Panc1 (cell line): ENCODE measurements around the gene TBC1D7.

ENCODE experiments used
- POLR2AphosphoS5 ChIP-seq: IDR thresholded peaks from 2 replicates; pipeline ENCODE4 v1.6.1; 2012; ENCODE audit warnings: mild to moderate bottlenecking, low read depth, low read length, moderate library complexity
- TF ChIP-seq, protein P1 (sequence below): fragments of 450-650 bp; IDR thresholded peaks from 2 replicates; pipeline ENCODE4 v1.5.1; 2017; ENCODE audit warnings: mild to moderate bottlenecking
- TF ChIP-seq, protein P2 (sequence below), 2 experiments: IDR thresholded peaks; 2 replicates each; pipeline ENCODE4 v1.6.1; 2011 to 2012; ENCODE audit warnings: low read depth in 2 of 2, control low read depth in 1 of 2, low read length in 1 of 2, mild to moderate bottlenecking in 1 of 2, moderate library complexity in 1 of 2; ENCODE audit not compliant: insufficient read depth in 1 of 2

- TF ChIP-seq POLR2AphosphoS5 = no peak
- TF ChIP-seq, protein P1, sequence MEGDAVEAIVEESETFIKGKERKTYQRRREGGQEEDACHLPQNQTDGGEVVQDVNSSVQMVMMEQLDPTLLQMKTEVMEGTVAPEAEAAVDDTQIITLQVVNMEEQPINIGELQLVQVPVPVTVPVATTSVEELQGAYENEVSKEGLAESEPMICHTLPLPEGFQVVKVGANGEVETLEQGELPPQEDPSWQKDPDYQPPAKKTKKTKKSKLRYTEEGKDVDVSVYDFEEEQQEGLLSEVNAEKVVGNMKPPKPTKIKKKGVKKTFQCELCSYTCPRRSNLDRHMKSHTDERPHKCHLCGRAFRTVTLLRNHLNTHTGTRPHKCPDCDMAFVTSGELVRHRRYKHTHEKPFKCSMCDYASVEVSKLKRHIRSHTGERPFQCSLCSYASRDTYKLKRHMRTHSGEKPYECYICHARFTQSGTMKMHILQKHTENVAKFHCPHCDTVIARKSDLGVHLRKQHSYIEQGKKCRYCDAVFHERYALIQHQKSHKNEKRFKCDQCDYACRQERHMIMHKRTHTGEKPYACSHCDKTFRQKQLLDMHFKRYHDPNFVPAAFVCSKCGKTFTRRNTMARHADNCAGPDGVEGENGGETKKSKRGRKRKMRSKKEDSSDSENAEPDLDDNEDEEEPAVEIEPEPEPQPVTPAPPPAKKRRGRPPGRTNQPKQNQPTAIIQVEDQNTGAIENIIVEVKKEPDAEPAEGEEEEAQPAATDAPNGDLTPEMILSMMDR = no peak
- TF ChIP-seq, protein P2, sequence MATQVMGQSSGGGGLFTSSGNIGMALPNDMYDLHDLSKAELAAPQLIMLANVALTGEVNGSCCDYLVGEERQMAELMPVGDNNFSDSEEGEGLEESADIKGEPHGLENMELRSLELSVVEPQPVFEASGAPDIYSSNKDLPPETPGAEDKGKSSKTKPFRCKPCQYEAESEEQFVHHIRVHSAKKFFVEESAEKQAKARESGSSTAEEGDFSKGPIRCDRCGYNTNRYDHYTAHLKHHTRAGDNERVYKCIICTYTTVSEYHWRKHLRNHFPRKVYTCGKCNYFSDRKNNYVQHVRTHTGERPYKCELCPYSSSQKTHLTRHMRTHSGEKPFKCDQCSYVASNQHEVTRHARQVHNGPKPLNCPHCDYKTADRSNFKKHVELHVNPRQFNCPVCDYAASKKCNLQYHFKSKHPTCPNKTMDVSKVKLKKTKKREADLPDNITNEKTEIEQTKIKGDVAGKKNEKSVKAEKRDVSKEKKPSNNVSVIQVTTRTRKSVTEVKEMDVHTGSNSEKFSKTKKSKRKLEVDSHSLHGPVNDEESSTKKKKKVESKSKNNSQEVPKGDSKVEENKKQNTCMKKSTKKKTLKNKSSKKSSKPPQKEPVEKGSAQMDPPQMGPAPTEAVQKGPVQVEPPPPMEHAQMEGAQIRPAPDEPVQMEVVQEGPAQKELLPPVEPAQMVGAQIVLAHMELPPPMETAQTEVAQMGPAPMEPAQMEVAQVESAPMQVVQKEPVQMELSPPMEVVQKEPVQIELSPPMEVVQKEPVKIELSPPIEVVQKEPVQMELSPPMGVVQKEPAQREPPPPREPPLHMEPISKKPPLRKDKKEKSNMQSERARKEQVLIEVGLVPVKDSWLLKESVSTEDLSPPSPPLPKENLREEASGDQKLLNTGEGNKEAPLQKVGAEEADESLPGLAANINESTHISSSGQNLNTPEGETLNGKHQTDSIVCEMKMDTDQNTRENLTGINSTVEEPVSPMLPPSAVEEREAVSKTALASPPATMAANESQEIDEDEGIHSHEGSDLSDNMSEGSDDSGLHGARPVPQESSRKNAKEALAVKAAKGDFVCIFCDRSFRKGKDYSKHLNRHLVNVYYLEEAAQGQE (IDR thresholded peaks at IDR 0.05; ENCODE audit: insufficient read depth in 1 of 2, low read depth in 2 of 2, low read length in 1 of 2) = no peak
Observed at GRCh38 chr6:13359287-13359686, 30.9 kb upstream of the TBC1D7 start.
